ENCODE results near the gene BOLL.
"Not testable (repeated sequence)": the region's sequence is repeated elsewhere in the genome, so short reads cannot be mapped to it uniquely, and the experiment has no call there.

Gene BOLL

GRCh38 chr2:197784956-197785941 lies at the start of gene BOLL:
BOLL (minus strand) TSS chr2:197785319; CDS start chr2:197781850, 3,469 bp downstream.
- H3K4me2 ChIP-seq (ENCODE audit: low read length) = no peak within 1 kb of the TSS

GRCh38 chr2:197834771-197835170 lies 49.7 kb upstream of the BOLL start:
- not testable (repeated sequence) for H3K36me3 ChIP-seq (ENCODE audit: control insufficient read depth, low read length); H3K4me1 ChIP-seq (ENCODE audit: control insufficient read depth, low read length); H3K4me3 ChIP-seq (ENCODE audit: low read length); H3K9me2 ChIP-seq (replicated peaks; ENCODE audit: control insufficient read depth, low read length); H3K27ac ChIP-seq (ENCODE audit: low read depth, low read length); H3K4me2 ChIP-seq (ENCODE audit: low read length); H3K79me2 ChIP-seq (ENCODE audit: control insufficient read depth, low read length); H3F3A ChIP-seq (ENCODE audit: control insufficient read depth, insufficient read depth); H4K20me1 ChIP-seq (ENCODE audit: control insufficient read depth, insufficient read depth, low read depth, low read length); H3K9me3 ChIP-seq (ENCODE audit: control insufficient read depth, insufficient read depth, low read length)
- peaks cover 12% of the 10 kb centered on the region for H3K27me3 ChIP-seq (ENCODE audit: control insufficient read depth, low read length)

More at GRCh38 chr2:197784956-197785941, at the start of gene BOLL:
- H3K9me2 ChIP-seq (replicated peaks; ENCODE audit: control insufficient read depth, low read length) = no peaks in the 10 kb centered on the region
- H3K4me3 ChIP-seq (ENCODE audit: low read length) = no peak within 1 kb of the TSS
- no peak for TF ChIP-seq EZH2phosphoT487 (IDR thresholded peaks at IDR 0.05; ENCODE audit: borderline replicate concordance, low read length)
- no peak for TF ChIP-seq CTCF (IDR thresholded peaks at IDR 0.05; ENCODE audit: low read depth, low read length, poor library complexity, severe bottlenecking)
- no peaks in the 10 kb centered on the region for H3F3A ChIP-seq (ENCODE audit: control insufficient read depth, insufficient read depth)
- H3K27ac ChIP-seq (ENCODE audit: low read depth, low read length) = no peak within 1 kb of the TSS
- no peaks in the 10 kb centered on the region for H3K79me2 ChIP-seq (ENCODE audit: control insufficient read depth, low read length)
- no peaks in the 10 kb centered on the region for H3K4me1 ChIP-seq (ENCODE audit: control insufficient read depth, low read length)
- no peaks in the 10 kb centered on the region for H3K36me3 ChIP-seq (ENCODE audit: control insufficient read depth, low read length)
- peaks cover 10% of the 10 kb centered on the region for H3K27me3 ChIP-seq (ENCODE audit: control insufficient read depth, low read length)
- H3K9me3 ChIP-seq (ENCODE audit: control insufficient read depth, insufficient read depth, low read length) = peaks cover 10% of the 10 kb centered on the region; the same call in 1 of the 2 replicates
- H4K20me1 ChIP-seq (ENCODE audit: control insufficient read depth, insufficient read depth, low read depth, low read length) = no peaks in the 10 kb centered on the region

- H3K4me3 ChIP-seq (ENCODE audit: low read length) = no peak overlapping the region
- no peaks in the 10 kb centered on the region for H3K79me2 ChIP-seq (ENCODE audit: control insufficient read depth, low read length)
- 0 out of 2 replicates have a peak, but pooled peaks cover 4% of the 10 kb centered on the region for H3K27me3 ChIP-seq (ENCODE audit: control insufficient read depth, low read length)
- no peaks in the 10 kb centered on the region for H3K4me1 ChIP-seq (ENCODE audit: control insufficient read depth, low read length)
- no peaks in the 10 kb centered on the region for H3K36me3 ChIP-seq (ENCODE audit: control insufficient read depth, low read length)
- H4K20me1 ChIP-seq (ENCODE audit: control insufficient read depth, insufficient read depth, low read depth, low read length) = no peaks in the 10 kb centered on the region
- no peak for TF ChIP-seq EZH2phosphoT487 (IDR thresholded peaks at IDR 0.05; ENCODE audit: borderline replicate concordance, low read length)
- no peak for TF ChIP-seq CTCF (IDR thresholded peaks at IDR 0.05; ENCODE audit: low read depth, low read length, poor library complexity, severe bottlenecking)
- no peak overlapping the region for H3K27ac ChIP-seq (ENCODE audit: low read depth, low read length)
- H3K9me2 ChIP-seq (replicated peaks; ENCODE audit: control insufficient read depth, low read length) = no peaks in the 10 kb centered on the region
- H3K4me2 ChIP-seq (ENCODE audit: low read length) = no peak overlapping the region
- H3F3A ChIP-seq (ENCODE audit: control insufficient read depth, insufficient read depth) = no peaks in the 10 kb centered on the region
- no peaks in the 10 kb centered on the region for H3K9me3 ChIP-seq (ENCODE audit: control insufficient read depth, insufficient read depth, low read length)
These were observed 43.5 kb upstream of the BOLL start for GRCh38 chr2:197828464-197829135.

Data from DOHH2 (cell line).